CD8-positive, alpha-beta memory T cell (primary cell): ENCODE measurements around the gene ASAP2. TPM values are rescaled to one million over a fixed set of nuclear protein-coding genes. Genes with fewer than 3 reads are reported as not detected.

Experiments used
- CTCF ChIA-PET: fragments of 350-600 bp; sonication (Branson Sonifier 250); formaldehyde crosslinking; loops from one replicate; lab custom pipeline; 2021; ENCODE audit warnings: antibody characterized with exemption; lab: Charles Lee
- POLR2A ChIA-PET: fragments of 350-600 bp; sonication (Branson Sonifier 250); formaldehyde crosslinking; loops from one replicate; lab custom pipeline; 2021; ENCODE audit warnings: antibody characterized with exemption; lab: Charles Lee
- DNase-seq, 5 donors: peaks; one replicate each; pipeline versions ENCODE4 v3.0.0 to v3.0.0-alpha.2; 2020 to 2022; ENCODE audit warnings: mixed read lengths in 1 of 5
- H3K27ac ChIP-seq: one replicate; pipeline ENCODE4 v1.7.0; 2013; ENCODE audit warnings: low read depth, mild to moderate bottlenecking, low read length, moderate library complexity
- H3K27me3 ChIP-seq: 2 replicates; pipeline ENCODE4 v1.7.0; 2013; ENCODE audit warnings: low read length, mild to moderate bottlenecking; ENCODE audit not compliant: insufficient read depth, poor library complexity, severe bottlenecking
- H3K36me3 ChIP-seq: 2 replicates; pipeline ENCODE4 v1.7.0; 2013; ENCODE audit warnings: mild to moderate bottlenecking, low read length, moderate library complexity; ENCODE audit not compliant: insufficient read depth
- H3K4me1 ChIP-seq: 2 replicates; pipeline ENCODE4 v1.7.0; 2013; ENCODE audit warnings: mild to moderate bottlenecking, low read length, moderate library complexity; ENCODE audit not compliant: insufficient read depth
- H3K4me3 ChIP-seq: 2 replicates; pipeline ENCODE4 v1.7.0; 2013; ENCODE audit warnings: mild to moderate bottlenecking, low read length
- H3K9me3 ChIP-seq: 2 replicates; pipeline ENCODE4 v1.7.0; 2013; ENCODE audit warnings: mild to moderate bottlenecking, low read length
- H3K27ac Mint-ChIP-seq, 8 donors: one replicate each; pipeline ENCODE4 v1.8.0; 2020 to 2021; ENCODE audit warnings: mixed read lengths in 8 of 8, mild to moderate bottlenecking in 6 of 8, inconsistent platforms in 3 of 8, moderate library complexity in 3 of 8
- H3K27me3 Mint-ChIP-seq, 2 donors: one replicate each; pipeline ENCODE4 v1.8.0; 2020 to 2021; ENCODE audit warnings: mixed read lengths in 2 of 2, mild to moderate bottlenecking in 1 of 2, moderate library complexity in 1 of 2
- H3K36me3 Mint-ChIP-seq, 3 donors: one replicate each; pipeline ENCODE4 v1.8.0; 2020 to 2021; ENCODE audit warnings: mixed read lengths in 3 of 3, inconsistent platforms in 1 of 3, mild to moderate bottlenecking in 1 of 3
- H3K4me1 Mint-ChIP-seq, 3 donors: one replicate each; pipeline ENCODE4 v1.8.0; 2020 to 2021; ENCODE audit warnings: mixed read lengths in 3 of 3, inconsistent platforms in 1 of 3, mild to moderate bottlenecking in 1 of 3
- H3K4me3 Mint-ChIP-seq, 7 donors: one replicate each; pipeline ENCODE4 v1.8.0; 2020 to 2021; ENCODE audit warnings: mixed read lengths in 7 of 7, mild to moderate bottlenecking in 6 of 7, moderate library complexity in 4 of 7, inconsistent platforms in 2 of 7
- H3K9me3 Mint-ChIP-seq, 5 donors: one replicate each; pipeline ENCODE4 v1.8.0; 2020 to 2022; ENCODE audit warnings: mixed read lengths in 5 of 5, mild to moderate bottlenecking in 3 of 5, moderate library complexity in 2 of 5, inconsistent platforms in 1 of 5
- polyA plus RNA-seq: library from polyadenylated mRNA; unstranded; fragments of 300-500 nt; fragmentation: Illumina TruSeq; gene quantifications from one replicate; pipeline ENCODE4 v1.2.3, GENCODE V29; 2021
- total RNA-seq, 2 experiments: library from RNA; stranded (reverse); gene quantifications; one replicate each; pipeline ENCODE4 v1.2.3, GENCODE V29; 2021

The ASAP2 gene
- total and polyA plus RNA-seq, 3 experiments from 2014 or later = 0.15 to 0.38 TPM; not detected in 1

DNA sequence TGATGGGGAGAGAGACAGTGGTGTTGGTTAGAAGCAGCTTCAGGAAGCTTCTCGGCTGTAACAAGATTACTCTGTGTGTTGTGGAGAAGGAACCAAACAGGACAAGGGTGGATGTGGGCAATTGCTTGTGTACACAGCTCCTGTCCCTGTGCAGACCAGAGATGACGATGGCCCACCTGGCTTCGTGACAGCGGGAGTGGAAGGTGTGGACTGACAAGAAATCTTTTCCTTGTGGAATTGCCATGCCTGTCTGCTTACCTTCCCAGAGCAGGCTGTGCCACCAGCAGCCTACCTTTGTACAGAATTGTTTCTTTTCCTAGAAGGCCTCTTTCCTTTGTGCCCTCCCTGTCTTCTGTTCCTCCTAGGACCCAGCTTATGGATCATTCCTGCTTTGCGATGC is 122.9 kb downstream of the ASAP2 start:
- H3K4me1 ChIP-seq = no peaks in the 10 kb centered on the region
- no peaks in the 10 kb centered on the region for H3K36me3 Mint-ChIP-seq
- POLR2A ChIA-PET = no interaction called here

DNA sequence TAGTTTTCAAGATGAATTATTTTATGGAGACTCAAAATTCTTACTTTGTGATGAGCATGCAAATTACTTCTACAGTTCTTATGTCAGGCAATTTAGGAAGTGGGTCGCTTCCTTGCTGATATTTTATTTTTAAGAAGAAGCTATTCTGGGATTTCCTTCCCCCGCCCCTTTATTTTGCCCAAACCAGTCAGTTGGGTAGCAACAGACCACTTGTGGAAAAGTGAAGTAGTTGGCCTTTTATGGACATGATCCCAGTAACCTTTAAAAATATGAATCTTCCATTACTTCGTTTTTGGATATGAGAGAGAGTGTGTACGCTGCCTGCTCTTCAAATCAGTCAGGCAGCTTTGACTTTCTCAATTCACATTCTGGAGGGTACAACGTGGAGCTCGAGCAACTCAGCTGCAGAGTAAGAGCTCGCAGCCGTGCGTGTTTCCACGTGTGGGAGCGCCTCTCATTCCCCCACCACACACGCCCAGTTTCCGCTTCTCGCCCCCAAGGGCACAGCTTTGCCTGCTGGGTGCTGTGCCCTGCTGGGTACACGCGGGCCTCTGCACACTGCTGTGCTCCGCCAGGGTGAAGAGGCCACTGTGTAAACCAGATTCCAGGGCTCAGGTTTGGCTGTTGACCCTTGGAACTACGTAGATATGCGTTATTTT is 124.1 kb downstream of the ASAP2 start:
- H3K36me3 Mint-ChIP-seq = no peaks in the 10 kb centered on the region
- Histone ChIP-seq H3K4me1 (no peaks in the 10 kb centered on the region), H3K9me3 (no peaks in the 10 kb centered on the region), H3K27me3 (no peaks in the 10 kb centered on the region), H3K4me3 (no peak overlapping the region), H3K27ac (no peak overlapping the region), H3K36me3 (no peaks in the 10 kb centered on the region)
- no peaks in the 10 kb centered on the region for H3K9me3 Mint-ChIP-seq
- no peak for DNase-seq
- no peak overlapping the region for H3K27ac Mint-ChIP-seq
- H3K4me3 Mint-ChIP-seq = no peak overlapping the region
- POLR2A ChIA-PET = no interaction called here
- CTCF ChIA-PET = no interaction called here
- no peaks in the 10 kb centered on the region for H3K4me1 Mint-ChIP-seq
- H3K27me3 Mint-ChIP-seq = peaks cover 9 to 25% of the 10 kb centered on the region in 2 donors

More for the DNA sequence above, 122.9 kb downstream of the ASAP2 start:
- H3K4me3 ChIP-seq = no peak overlapping the region
- Mint-ChIP-seq H3K4me3 (no peak overlapping the region), H3K27me3 (peaks cover 9 to 27% of the 10 kb centered on the region in 2 donors), H3K4me1 (no peaks in the 10 kb centered on the region), H3K9me3 (no peaks in the 10 kb centered on the region), H3K27ac (no peak overlapping the region)
- H3K27me3 ChIP-seq = no peaks in the 10 kb centered on the region
- no peak overlapping the region for H3K27ac ChIP-seq
- H3K36me3 ChIP-seq = no peaks in the 10 kb centered on the region
- DNase-seq = no peak
- H3K9me3 ChIP-seq = no peaks in the 10 kb centered on the region
- CTCF ChIA-PET = no interaction called here

DNA sequence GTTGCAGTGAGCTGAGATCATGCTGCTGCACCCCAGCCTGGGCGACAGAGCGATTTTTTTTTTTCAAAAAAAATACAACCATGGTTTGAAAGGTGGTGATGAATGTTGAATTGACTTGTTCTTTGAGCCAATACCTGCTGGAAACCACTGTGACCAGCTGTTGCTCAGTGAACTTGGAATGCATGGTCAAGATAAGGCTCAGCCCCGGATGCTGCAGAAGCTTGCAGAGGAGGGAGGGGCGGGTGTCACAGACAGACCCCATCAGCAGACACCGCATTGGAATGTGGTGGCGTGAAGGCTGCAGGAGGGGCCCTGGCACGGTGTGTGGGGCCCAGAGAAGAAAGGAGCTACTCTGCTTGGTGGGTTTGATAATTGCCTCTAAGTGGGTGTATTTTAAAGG is 125.1 kb downstream of the ASAP2 start:
- H3K27ac ChIP-seq = no peak overlapping the region
- no peak overlapping the region for H3K4me3 Mint-ChIP-seq
- H3K27me3 ChIP-seq = no peaks in the 10 kb centered on the region
- H3K4me1 Mint-ChIP-seq = no peaks in the 10 kb centered on the region
- H3K9me3 Mint-ChIP-seq = no peaks in the 10 kb centered on the region
- no peaks in the 10 kb centered on the region for H3K4me1 ChIP-seq
- no peak overlapping the region for H3K27ac Mint-ChIP-seq
- no peak overlapping the region for H3K4me3 ChIP-seq
- no peaks in the 10 kb centered on the region for H3K9me3 ChIP-seq
- CTCF ChIA-PET = no interaction called here
- no peaks in the 10 kb centered on the region for H3K36me3 Mint-ChIP-seq
- no peaks in the 10 kb centered on the region for H3K36me3 ChIP-seq
- H3K27me3 Mint-ChIP-seq = peaks cover 9 to 25% of the 10 kb centered on the region in 2 donors
- POLR2A ChIA-PET = no interaction called here
- no peak for DNase-seq

DNA sequence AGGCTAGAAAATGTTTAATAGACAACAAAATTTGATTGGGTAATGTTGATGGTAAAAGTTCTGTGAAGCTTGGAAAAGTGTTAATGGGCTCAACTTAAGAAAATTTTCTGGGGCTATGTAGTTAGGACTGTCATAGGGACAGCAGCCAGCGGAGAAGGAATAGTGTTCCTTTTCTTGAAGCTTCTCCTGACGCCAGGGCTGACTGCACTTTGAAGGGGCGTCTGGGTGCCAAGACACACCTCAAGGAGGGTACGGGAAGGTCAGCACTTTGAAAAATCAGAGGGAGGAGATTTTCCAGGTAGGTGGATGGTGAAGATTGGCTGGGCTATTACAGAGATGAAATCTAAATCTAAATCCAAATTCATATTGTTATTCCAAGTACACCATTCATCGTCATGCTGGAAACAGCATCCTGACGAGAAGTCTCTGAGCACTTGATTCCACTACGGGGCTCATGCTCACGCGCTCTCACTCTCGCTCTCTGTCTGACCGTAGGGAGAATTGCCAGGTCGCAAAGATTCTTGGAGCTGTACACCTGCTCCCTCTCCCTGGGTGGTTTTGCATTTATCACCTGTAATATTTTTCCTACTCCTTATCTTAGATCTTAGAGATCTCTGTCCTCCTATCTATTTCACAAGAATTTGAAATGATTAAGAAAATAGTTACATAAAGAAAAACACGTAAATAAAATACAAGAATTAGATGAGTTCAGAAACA is 125.7 kb downstream of the ASAP2 start:
- no peaks in the 10 kb centered on the region for H3K4me1 Mint-ChIP-seq
- CTCF ChIA-PET = no interaction called here
- H3K27me3 Mint-ChIP-seq = peaks cover 9 to 24% of the 10 kb centered on the region in 2 donors
- POLR2A ChIA-PET = no interaction called here
- H3K4me3 Mint-ChIP-seq = no peak overlapping the region
- H3K27ac Mint-ChIP-seq = no peak overlapping the region
- no peaks in the 10 kb centered on the region for H3K9me3 Mint-ChIP-seq
- no peaks in the 10 kb centered on the region for H3K36me3 Mint-ChIP-seq
- Histone ChIP-seq H3K36me3 (no peaks in the 10 kb centered on the region), H3K4me1 (no peaks in the 10 kb centered on the region), H3K27me3 (no peaks in the 10 kb centered on the region), H3K27ac (no peak overlapping the region), H3K9me3 (no peaks in the 10 kb centered on the region), H3K4me3 (no peak overlapping the region)
- no peak for DNase-seq

DNA sequence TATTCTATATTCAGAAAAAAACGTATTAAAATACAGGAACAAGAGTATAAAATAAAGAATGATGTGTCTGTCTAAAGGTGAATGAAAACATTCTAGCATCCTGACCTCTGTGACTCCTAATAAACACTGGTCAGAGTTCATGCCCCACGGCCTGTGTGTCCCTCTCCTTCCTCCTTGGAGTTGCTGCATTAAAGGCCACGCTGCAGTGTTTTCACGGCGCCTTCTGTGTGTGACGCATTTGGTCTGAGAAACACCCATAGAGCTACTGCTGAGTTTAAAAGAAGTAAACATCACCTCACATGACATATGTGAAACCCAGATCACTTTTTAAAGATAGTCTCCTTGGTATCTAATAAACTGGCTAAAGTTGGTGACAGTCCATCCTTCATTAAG is 126.2 kb downstream of the ASAP2 start:
- H3K36me3 ChIP-seq = no peaks in the 10 kb centered on the region
- H3K9me3 ChIP-seq = no peaks in the 10 kb centered on the region
- no peak overlapping the region for H3K4me3 ChIP-seq
- ChIA-PET POLR2A (no interaction called here), CTCF (no interaction called here)
- no peak for DNase-seq
- no peak overlapping the region for H3K27ac Mint-ChIP-seq
- H3K4me3 Mint-ChIP-seq = no peak overlapping the region
- no peaks in the 10 kb centered on the region for H3K4me1 Mint-ChIP-seq
- no peaks in the 10 kb centered on the region for H3K9me3 Mint-ChIP-seq
- H3K27ac ChIP-seq = no peak overlapping the region
- no peaks in the 10 kb centered on the region for H3K36me3 Mint-ChIP-seq
- H3K4me1 ChIP-seq = no peaks in the 10 kb centered on the region
- H3K27me3 Mint-ChIP-seq = peaks cover 9 to 18% of the 10 kb centered on the region in 2 donors
- no peaks in the 10 kb centered on the region for H3K27me3 ChIP-seq

DNA sequence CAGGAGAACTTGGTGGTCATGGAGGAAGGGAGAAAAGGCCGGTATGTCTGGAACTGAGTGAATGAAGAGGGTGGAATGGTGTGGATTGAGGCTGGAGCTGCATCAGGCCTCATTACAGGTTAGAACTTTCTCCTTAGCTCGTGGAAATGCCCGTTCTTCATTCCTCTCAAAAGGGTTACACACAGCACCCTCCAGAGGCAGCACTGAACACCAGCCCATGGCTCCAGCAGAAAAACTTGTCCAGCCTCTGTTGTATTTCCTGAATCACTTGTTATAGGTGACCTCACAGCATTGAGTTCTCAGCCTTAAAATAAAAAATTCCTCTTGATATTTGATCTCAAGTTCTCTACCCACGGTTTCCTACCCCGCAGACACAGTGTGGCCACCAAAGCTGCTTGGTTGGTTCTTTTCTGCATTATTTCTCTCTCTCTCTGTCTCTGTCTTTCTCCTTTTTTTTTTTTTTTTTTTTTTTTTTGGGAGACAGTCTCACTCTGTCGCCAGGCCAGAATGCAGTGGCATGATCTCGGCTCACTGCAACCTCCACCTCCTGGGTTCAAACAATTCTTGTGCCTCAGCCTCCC is 127.1 kb downstream of the ASAP2 start:
- POLR2A ChIA-PET = no interaction called here
- DNase-seq = no peak
- H3K9me3 Mint-ChIP-seq = no peaks in the 10 kb centered on the region
- CTCF ChIA-PET = interaction anchor here (0.7 kb wide), 1 partner anchor 45 kb away, joined by 4 read pairs; no protein-coding TSS in a partner anchor
- Histone ChIP-seq H3K4me1 (no peaks in the 10 kb centered on the region), H3K36me3 (no peaks in the 10 kb centered on the region), H3K27ac (no peak overlapping the region), H3K9me3 (no peaks in the 10 kb centered on the region), H3K27me3 (no peaks in the 10 kb centered on the region), H3K4me3 (no peak overlapping the region)
- H3K27me3 Mint-ChIP-seq = peaks cover 7 to 16% of the 10 kb centered on the region in 2 donors
- no peak overlapping the region for H3K4me3 Mint-ChIP-seq
- no peak overlapping the region for H3K27ac Mint-ChIP-seq
- no peaks in the 10 kb centered on the region for H3K36me3 Mint-ChIP-seq
- H3K4me1 Mint-ChIP-seq = no peaks in the 10 kb centered on the region

DNA sequence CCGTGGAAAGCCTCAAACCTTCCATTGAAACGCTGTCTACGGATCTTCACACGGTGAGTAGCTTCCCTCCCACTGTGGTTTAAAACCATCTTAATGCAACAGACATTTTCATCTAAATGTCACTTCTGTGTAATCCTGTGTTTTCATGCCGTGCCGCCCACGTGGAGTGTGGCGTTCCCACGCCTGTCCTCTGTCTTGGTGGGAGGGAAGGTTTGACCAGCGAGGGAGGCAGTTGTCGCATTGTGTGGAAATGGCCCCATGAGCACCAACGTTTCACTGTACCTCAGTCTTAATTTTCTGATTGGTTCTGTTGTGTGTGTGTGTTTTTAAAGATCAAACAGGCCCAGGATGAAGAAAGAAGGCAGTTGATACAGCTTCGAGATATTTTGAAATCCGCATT is 128.1 kb downstream of the ASAP2 start:
- H3K4me1 Mint-ChIP-seq = no peaks in the 10 kb centered on the region
- no peaks in the 10 kb centered on the region for H3K9me3 Mint-ChIP-seq
- Histone ChIP-seq H3K4me1 (no peaks in the 10 kb centered on the region), H3K9me3 (no peaks in the 10 kb centered on the region), H3K36me3 (no peaks in the 10 kb centered on the region), H3K27me3 (no peaks in the 10 kb centered on the region), H3K4me3 (no peak overlapping the region), H3K27ac (no peak overlapping the region)
- ChIA-PET POLR2A (no interaction called here), CTCF (no interaction called here)
- H3K27ac Mint-ChIP-seq = no peak overlapping the region
- H3K4me3 Mint-ChIP-seq = no peak overlapping the region
- H3K36me3 Mint-ChIP-seq = no peaks in the 10 kb centered on the region
- peaks cover 3 to 13% of the 10 kb centered on the region in 2 donors for H3K27me3 Mint-ChIP-seq
- DNase-seq = no peak

DNA sequence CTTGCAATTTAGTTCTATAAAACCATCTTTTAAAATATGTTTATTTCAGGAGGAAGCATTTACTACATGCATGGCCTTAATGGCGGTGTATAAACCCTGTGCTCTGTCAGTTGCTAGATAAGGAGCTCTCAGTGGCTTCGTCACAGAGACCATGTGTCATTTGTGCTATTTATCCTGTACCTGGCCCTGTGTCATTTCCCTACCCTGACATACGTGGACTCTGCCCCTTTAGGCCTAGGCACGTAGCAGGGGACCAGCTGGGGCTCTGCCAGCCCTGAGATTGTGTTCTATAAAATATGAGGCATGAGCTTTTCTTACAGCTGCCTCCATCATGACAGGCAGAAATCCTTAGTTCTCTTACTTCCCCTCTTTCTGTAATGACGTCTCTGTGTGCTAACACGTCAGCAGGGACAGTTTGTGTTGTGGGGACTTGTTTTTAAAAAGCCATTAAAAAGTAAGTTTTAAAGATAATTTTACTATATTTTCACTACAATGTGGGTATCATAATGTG is 128.8 kb downstream of the ASAP2 start:
- CTCF ChIA-PET = no interaction called here

More for the DNA sequence above, 128.8 kb downstream of the ASAP2 start:
- POLR2A ChIA-PET = no interaction called here
- no peak overlapping the region for H3K27ac Mint-ChIP-seq
- Histone ChIP-seq H3K4me3 (no peak overlapping the region), H3K27ac (no peak overlapping the region), H3K4me1 (no peaks in the 10 kb centered on the region), H3K36me3 (no peaks in the 10 kb centered on the region), H3K9me3 (no peaks in the 10 kb centered on the region), H3K27me3 (no peaks in the 10 kb centered on the region)
- no peak for DNase-seq
- H3K4me1 Mint-ChIP-seq = no peaks in the 10 kb centered on the region
- H3K27me3 Mint-ChIP-seq = peaks cover 3 to 8% of the 10 kb centered on the region in 2 donors
- H3K36me3 Mint-ChIP-seq = no peaks in the 10 kb centered on the region
- H3K4me3 Mint-ChIP-seq = no peak overlapping the region
- no peaks in the 10 kb centered on the region for H3K9me3 Mint-ChIP-seq
